Astrocyte (in vitro differentiated cells and primary cell): Measurements from ENCODE around the gene SHC4.

Experiments
- CTCF ChIP-seq: IDR thresholded peaks from 2 replicates; pipeline ENCODE4 v1.5.1; 2011; ENCODE audit warnings: low read depth, mild to moderate bottlenecking, inconsistent platforms, low read length, moderate library complexity; ENCODE audit not compliant: insufficient read depth
- EZH2 ChIP-seq: IDR thresholded peaks from 2 replicates; pipeline ENCODE4 v1.6.1; 2012; ENCODE audit warnings: mild to moderate bottlenecking, low read length, inconsistent platforms; ENCODE audit not compliant: insufficient read depth

GRCh38 chr15:48833526-48834239 is 130.0 kb downstream of the SHC4 start:
- TF ChIP-seq CTCF = no peak
- TF ChIP-seq EZH2 = no peak
